GM20431 (cell line): ENCODE data around the gene TMC5.

Source experiments
- in situ Hi-C: fragments of 300-500 bp; cut with MseI, MboI; formaldehyde crosslinking; loops from one replicate; pipeline ENCODE4 v1.15.0; 2020; ENCODE audit warnings: low sequenced_read_pairs; ENCODE audit not compliant: unreplicated experiment

TMC5 gene

DNA sequence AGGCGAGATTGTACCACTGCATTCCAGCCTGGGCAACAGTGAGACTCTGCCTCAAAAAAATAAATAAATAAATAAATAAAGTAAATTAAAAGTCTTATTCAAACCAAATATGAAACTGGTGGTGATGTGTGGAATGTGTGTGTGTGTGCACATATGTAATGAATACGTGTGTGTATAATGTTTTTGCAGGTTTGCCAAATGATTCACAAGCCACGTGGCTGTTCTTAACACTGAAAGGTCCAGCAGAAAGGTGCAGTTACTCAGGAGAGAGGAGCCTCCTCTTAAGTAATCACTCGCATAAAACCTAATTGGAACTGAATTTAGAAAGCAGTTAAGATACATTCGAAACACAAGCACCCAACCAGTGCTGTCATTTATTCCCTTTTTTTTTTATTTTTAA, 81.3 kb downstream of the TMC5 start:
- in situ Hi-C loops: no loop called here

DNA sequence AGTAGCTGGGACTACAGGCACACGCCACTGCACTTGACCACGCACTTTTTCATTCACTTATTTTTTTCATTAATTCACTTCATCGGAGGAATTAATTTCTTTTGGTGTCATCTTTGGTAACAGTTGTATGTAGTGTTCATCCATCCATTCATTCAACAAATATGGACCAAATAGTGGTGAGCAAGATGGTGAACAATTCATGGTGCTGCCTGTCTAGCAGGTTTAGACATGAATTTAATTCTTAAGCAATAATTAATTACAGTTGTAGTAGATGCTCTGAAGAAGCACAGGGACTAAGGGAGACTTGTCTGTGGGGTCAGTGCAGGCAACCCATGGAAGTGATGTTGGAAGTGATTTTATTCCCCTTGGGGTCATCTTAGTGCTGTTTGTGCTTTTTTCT, 81.8 kb downstream of the TMC5 start:
- in situ Hi-C loops: no loop called here

GRCh38 chr16:19502395-19503131, 84.9 kb downstream of the TMC5 start:
- in situ Hi-C loops: loop anchor here (25.0 kb wide), 1 partner anchor 415 kb away; no protein-coding TSS in a partner anchor

DNA sequence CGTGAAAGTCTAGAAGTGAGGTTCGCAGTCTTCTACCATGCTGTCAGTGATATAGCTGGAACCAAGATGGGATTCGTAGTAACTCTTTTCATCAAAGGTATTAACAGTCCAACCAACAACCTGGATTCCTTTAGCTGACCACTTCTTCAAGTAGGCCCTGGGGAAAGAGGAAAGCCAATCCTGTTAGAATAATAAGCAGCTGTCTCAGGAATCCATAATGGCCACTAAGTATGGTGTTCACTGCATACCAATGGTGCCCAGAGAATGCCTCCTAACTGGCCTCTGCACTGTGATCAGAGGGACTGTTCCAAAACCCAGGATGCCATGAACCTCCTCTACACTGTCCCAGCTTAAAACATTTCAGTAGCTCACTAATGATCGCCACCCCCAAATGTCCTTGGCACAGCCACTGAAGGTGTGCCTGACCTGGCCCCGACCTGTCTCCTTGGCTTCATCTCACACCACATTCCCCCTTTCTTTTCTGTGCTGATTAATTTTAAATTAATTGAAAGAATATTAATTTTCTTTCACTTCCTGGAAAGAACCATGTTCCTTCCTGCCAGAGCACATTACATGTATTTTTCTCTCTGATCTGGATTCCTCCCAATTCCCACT, 85.9 kb downstream of the TMC5 start:
- in situ Hi-C loops: loop anchor here (25.0 kb wide), 1 partner anchor 416 kb away; no protein-coding TSS in a partner anchor

DNA sequence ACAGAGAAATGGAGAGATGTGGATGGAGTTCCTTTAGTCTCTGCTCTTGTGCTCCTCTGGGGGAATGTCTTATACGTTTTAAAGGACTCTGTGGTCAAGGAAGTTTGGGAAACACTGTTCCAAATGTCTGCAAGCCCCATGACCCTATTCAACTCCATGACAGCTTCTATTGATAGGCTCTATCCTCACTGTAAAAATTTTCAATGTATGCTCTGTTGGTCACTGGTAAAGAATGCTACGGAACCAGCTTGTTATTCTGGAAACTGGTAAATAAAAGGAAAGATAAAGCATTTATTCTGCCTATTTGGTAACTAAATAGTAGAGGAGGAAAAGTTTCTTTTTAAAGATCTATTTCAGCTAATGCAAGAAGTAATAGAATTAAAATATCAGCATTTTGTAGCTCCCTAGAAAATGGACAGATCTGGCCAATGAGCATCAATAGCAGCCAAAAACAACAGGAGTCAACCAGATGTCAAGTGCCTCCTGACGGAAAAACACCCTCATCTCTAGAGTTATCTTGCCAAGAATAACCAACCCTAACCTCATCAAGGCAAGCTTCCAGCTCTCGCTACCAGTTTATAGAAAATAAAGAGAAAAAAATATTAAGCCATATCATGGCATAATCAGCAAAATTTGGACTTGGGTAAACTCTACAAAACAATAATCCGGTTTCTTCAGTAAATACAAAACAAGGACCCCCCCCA, 88.1 kb downstream of the TMC5 start:
- in situ Hi-C loops: loop anchor here (25.0 kb wide), 1 partner anchor 418 kb away; no protein-coding TSS in a partner anchor

DNA sequence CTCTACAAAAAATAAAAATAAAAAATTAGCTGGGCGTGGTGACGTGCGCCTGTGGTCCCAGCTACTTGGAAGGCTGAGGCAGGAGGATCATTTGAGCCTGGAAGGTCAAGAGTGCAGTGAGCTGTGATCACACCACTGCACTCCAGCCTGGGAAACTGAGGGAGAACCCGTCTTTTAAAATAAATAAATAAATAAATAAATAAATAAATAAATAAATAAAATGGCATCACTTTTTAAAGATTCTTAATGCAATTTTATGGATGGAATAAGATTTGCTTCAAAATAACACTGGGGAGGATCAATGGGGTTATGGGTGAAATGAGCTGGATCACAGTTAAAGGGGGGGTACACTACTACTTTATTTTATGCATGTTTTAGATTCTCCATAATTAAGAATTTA, 89.3 kb downstream of the TMC5 start:
- in situ Hi-C loops: loop anchor here (25.0 kb wide), 1 partner anchor 420 kb away; no protein-coding TSS in a partner anchor

- in situ Hi-C loops: loop anchor here (25.0 kb wide), 1 partner anchor 421 kb away; no protein-coding TSS in a partner anchor
These were observed 90.2 kb downstream of the TMC5 start for GRCh38 chr16:19507867-19508266.

DNA sequence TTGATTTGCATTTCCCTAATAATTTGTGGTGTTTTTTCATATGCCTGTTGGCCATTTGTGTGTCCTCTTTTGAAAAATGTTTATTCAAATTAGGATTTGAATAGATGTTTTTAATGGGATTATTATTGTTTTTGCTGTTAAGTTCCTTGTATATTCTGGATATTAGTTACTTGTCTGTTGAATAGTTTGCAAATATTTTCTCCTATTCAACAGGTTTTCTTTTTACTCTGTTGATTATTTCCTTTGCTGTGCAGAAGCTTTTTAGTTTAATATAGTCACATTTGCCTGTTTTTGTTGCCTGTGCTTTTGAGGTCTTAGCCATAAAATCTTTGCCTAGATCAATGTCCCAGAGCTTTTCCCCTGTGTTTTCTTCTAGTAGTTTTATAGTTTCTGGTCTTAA, 94.6 kb downstream of the TMC5 start:
- in situ Hi-C loops: loop anchor here (25.0 kb wide), 1 partner anchor 425 kb away; no protein-coding TSS in a partner anchor

GRCh38 chr16:19513377-19514053, 95.8 kb downstream of the TMC5 start:
- in situ Hi-C loops: loop anchor here (25.0 kb wide), 1 partner anchor 426 kb away; no protein-coding TSS in a partner anchor

DNA sequence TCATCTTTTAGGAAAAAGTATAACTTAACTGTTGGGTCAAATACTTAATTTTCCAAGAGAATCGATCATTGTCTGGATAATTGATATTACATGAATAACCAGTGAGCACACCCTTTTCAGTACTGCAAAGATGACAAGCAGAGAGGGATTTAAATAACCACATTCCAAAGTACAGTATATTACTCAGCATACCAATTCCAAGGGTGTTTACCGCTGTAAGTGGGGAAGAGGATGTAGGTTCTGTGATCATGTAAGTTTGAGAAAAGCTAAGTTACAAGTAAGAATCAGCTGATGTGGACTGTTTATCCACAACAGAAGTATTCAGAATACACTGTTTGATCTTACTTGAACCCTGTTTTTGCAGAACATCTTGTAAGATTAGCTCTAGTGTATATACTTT, 98.1 kb downstream of the TMC5 start:
- in situ Hi-C loops: loop anchor here (25.0 kb wide), 1 partner anchor 428 kb away; no protein-coding TSS in a partner anchor

- in situ Hi-C loops: loop anchor here (25.0 kb wide), 1 partner anchor 430 kb away; no protein-coding TSS in a partner anchor
These were observed 99.9 kb downstream of the TMC5 start for GRCh38 chr16:19517424-19518089.

- in situ Hi-C loops: loop anchor here (25.0 kb wide), 1 partner anchor 431 kb away; no protein-coding TSS in a partner anchor
These were observed 100.7 kb downstream of the TMC5 start for GRCh38 chr16:19518388-19518787.

DNA sequence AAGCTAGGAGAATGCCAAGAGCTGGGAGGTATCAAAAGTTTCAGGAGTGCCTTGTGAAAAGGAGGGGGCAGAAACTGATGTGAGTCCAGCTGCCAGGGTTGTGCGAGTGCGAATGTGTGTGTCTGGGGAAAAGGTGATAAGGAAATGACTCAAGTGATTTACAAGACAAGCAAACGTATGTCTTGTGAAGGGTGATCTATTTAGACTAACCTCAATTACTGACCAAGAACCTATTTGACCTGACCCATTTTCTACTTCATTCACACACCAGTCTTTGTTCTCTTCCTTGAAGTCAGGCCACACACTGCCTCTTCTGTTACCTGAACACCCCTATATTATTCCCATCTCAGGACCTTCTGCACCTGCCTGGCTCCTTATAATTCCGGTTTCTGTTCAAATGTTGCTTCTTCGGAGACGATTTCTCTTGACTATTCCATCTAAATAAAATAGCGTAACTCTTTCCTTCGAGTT, 103.2 kb downstream of the TMC5 start:
- in situ Hi-C loops: loop anchor here (25.0 kb wide), 1 partner anchor 434 kb away; no protein-coding TSS in a partner anchor

GRCh38 chr16:19521471-19522396, 104.1 kb downstream of the TMC5 start, which contains the start of gene GDE1:
GDE1 (minus strand) TSS chr16:19522098; CDS start chr16:19521964, 134 bp downstream.
- in situ Hi-C loops: loop anchor here (25.0 kb wide), 1 partner anchor 434 kb away; no protein-coding TSS in a partner anchor

DNA sequence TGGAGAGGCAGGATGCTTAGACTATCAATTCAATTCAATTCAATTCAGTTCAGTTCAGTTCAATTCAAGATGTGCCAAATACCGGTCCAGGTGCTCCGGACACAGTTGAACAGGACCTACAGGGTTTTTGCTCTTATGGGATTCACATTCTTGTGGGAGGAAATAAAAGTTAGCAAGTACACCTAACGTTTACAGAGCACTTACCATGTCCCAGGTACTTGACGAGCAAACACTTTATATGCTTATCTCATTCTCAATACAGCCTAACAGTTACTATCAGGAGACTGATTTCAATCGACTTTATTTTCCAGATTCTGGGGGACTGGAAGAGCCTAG, 104.7 kb downstream of the TMC5 start:
- in situ Hi-C loops: loop anchor here (25.0 kb wide), 1 partner anchor 435 kb away; no protein-coding TSS in a partner anchor

- in situ Hi-C loops: loop anchor here (25.0 kb wide), 1 partner anchor 435 kb away; no protein-coding TSS in a partner anchor
These were observed 105.1 kb downstream of the TMC5 start for GRCh38 chr16:19522760-19523159.

DNA sequence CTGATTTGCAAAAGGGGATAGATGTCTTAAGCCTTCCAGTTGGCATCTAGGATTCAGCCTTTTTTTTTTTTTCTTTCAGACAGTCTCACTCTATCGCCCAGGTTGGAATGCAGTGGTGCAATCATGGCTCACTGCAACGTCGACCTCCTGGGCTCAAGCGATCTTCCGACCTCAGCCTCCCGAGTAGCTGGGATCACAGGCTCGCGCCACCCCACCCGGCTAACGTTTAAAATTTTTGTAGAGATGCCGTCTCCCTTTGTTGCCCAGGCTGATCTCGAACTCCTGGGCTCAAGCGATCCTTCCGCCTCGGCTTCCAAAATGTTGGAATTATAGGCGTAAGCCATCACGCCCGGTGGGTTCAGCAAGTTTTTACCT, 105.5 kb downstream of the TMC5 start:
- in situ Hi-C loops: loop anchor here (25.0 kb wide), 1 partner anchor 436 kb away; no protein-coding TSS in a partner anchor
